ENCODE data around the gene ANKRD9.
"Not testable (repeated sequence)": the region's sequence is repeated elsewhere in the genome, so short reads cannot be mapped to it uniquely, and the experiment has no call there.

ANKRD9 gene

GRCh38 chr14:102538602-102539543, 29.3 kb upstream of the ANKRD9 start:
- no peak for DNase-seq (ENCODE audit: extremely low read depth in 1 of 2, low read depth in 1 of 2)

- no peak for DNase-seq (ENCODE audit: extremely low read depth in 1 of 2, low read depth in 1 of 2)
Measured at GRCh38 chr14:102537981-102538601, 28.5 kb upstream of the ANKRD9 start.

GRCh38 chr14:102532204-102532658, 22.7 kb upstream of the ANKRD9 start:
- DNase-seq (ENCODE audit: extremely low read depth in 1 of 2, low read depth in 1 of 2), result no peak

- no peak for DNase-seq (ENCODE audit: extremely low read depth in 1 of 2, low read depth in 1 of 2)
Measured at GRCh38 chr14:102530828-102531478, 21.4 kb upstream of the ANKRD9 start.

- no peak for DNase-seq (ENCODE audit: extremely low read depth in 1 of 2, low read depth in 1 of 2)
Measured at GRCh38 chr14:102528431-102529170, 19.0 kb upstream of the ANKRD9 start.

GRCh38 chr14:102525929-102526497, 16.4 kb upstream of the ANKRD9 start:
- no peak for DNase-seq (ENCODE audit: extremely low read depth in 1 of 2, low read depth in 1 of 2)

- DNase-seq (ENCODE audit: extremely low read depth in 1 of 2, low read depth in 1 of 2), result no peak
Measured at GRCh38 chr14:102525219-102525928, 15.8 kb upstream of the ANKRD9 start.

GRCh38 chr14:102524451-102525218, 15.1 kb upstream of the ANKRD9 start:
- peak; percentile 74 to 89 for DNase-seq (ENCODE audit: extremely low read depth in 1 of 2, low read depth in 1 of 2)

- no peak for DNase-seq (ENCODE audit: extremely low read depth in 1 of 2, low read depth in 1 of 2)
Measured at GRCh38 chr14:102523569-102524450, 14.2 kb upstream of the ANKRD9 start.

GRCh38 chr14:102523200-102523568, 13.6 kb upstream of the ANKRD9 start:
- DNase-seq (ENCODE audit: extremely low read depth in 1 of 2, low read depth in 1 of 2), result no peak

- not testable (repeated sequence) for DNase-seq (ENCODE audit: extremely low read depth in 1 of 2, low read depth in 1 of 2)
Measured at GRCh38 chr14:102519709-102520108, 10.1 kb upstream of the ANKRD9 start.

- no peak for DNase-seq (ENCODE audit: extremely low read depth in 1 of 2, low read depth in 1 of 2)
Measured at GRCh38 chr14:102518063-102518648, 8.6 kb upstream of the ANKRD9 start.

- no peak for DNase-seq (ENCODE audit: extremely low read depth in 1 of 2, low read depth in 1 of 2)
Measured at GRCh38 chr14:102517392-102518062, 8.0 kb upstream of the ANKRD9 start.

- DNase-seq (ENCODE audit: extremely low read depth in 1 of 2, low read depth in 1 of 2), result peak in 1 of 2 donors; percentile 56
Measured at GRCh38 chr14:102516531-102517391, 7.2 kb upstream of the ANKRD9 start.

- DNase-seq (ENCODE audit: extremely low read depth in 1 of 2, low read depth in 1 of 2), result no peak
Measured at GRCh38 chr14:102514987-102515733, 5.6 kb upstream of the ANKRD9 start.

Data from activated CD8-positive, alpha-beta memory T cell treated with anti-CD3 and anti-CD28 coated beads for 1 hour (primary cell).